Right renal pelvis (tissue), 4 donors: ENCODE measurements around the gene SHISAL1. TPM values are rescaled to one million over a fixed set of nuclear protein-coding genes. Genes with fewer than 3 reads are reported as not detected.

ENCODE experiments used
- DNase-seq, 4 donors: peaks; one replicate each; pipeline ENCODE4 v3.0.0-alpha.2; 2013; ENCODE audit warnings: low read depth in 4 of 4, low spot score in 3 of 4, missing footprints in 1 of 4
- polyA plus RNA-seq, 4 donors: library from polyadenylated mRNA; unstranded; fragments of 120-200 nt; gene quantifications; one replicate each; pipeline ENCODE4 v1.2.1, GENCODE V29; 2013; ENCODE audit not compliant: insufficient read length in 4 of 4

SHISAL1 gene
- polyA plus RNA-seq, 4 donors: 1.6 to 2.5 (median 2.4) TPM

GRCh38 chr22:44199164-44199563 lies 113.6 kb downstream of the SHISAL1 start:
- no peak for DNase-seq

GRCh38 chr22:44197271-44197670 lies 115.5 kb downstream of the SHISAL1 start:
- no peak for DNase-seq

GRCh38 chr22:44196731-44197131 lies 116.0 kb downstream of the SHISAL1 start:
- DNase-seq: no peak

- no peak for DNase-seq
These were observed 116.5 kb downstream of the SHISAL1 start for GRCh38 chr22:44196241-44196640.

GRCh38 chr22:44195189-44195871 lies 117.4 kb downstream of the SHISAL1 start:
- no peak for DNase-seq

GRCh38 chr22:44194569-44194968 lies 118.2 kb downstream of the SHISAL1 start:
- DNase-seq: no peak

Other genes starting within 250 kb of the SHISAL1 start
- 1 to 10 TPM; 1.7 to 3.0 (median 2.2) TPM for gene PARVG, start 132.0 kb downstream of the SHISAL1 start, polyA plus RNA-seq
- gene RTL6, start 185.3 kb upstream of the SHISAL1 start, polyA plus RNA-seq: 10 to 100 TPM; 54.9 to 60.6 (median 57.5) TPM